Measurements from ENCODE around the gene PLXNB3.

The PLXNB3 gene

DNA sequence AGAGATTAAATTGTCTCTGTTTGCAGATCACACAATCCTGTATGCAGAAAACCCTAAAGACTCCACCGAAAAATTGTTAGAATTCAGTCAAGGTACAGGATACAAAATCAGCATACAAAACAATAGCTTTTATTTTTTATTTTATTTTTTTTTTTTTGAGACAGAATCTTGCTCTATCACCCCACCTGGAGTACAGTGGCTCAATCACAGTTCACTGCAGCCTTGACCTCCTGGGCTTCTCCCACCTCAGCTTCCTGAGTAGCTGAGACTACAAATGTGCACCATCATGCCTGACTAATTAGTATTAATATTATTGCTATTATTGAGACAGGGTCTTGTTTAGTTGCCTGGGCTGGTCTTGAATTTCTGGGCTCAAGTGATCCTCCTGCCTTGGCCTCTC is 8.9 kb upstream of the PLXNB3 start:
- DNase-seq (ENCODE audit: low read depth), result no peak

GRCh38 chrX:153761863-153762262 is 2.2 kb upstream of the PLXNB3 start:
- DNase-seq (ENCODE audit: low read depth), result no peak

DNA sequence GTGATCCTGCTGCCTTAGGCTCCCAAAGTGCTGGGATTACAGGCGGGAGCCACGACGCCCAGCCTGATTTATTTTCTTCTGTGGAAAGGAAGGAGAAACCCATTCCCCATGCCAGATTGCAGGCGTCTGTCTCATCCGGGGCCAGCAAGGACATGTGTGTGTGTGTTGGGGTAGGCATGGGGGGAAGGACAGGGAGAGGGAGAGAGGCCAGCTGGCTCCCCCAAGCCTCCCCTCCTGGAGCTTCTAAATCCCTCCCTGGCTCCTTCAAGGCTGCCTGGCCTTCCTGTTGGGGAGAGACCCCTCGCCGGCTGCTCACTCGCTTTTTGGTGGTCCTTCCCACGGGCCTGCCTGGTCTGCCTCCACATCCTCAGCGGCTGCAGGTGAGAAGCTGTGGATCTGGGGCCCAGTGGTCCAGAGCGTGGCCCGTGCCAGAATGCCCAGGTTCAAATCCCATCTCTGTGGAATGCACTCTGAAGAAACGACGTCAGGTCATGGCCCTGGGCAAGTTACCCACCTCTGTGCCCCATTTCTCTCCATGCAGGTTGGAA is 1.3 kb upstream of the PLXNB3 start:
- no peak for DNase-seq (ENCODE audit: low read depth)

DNA sequence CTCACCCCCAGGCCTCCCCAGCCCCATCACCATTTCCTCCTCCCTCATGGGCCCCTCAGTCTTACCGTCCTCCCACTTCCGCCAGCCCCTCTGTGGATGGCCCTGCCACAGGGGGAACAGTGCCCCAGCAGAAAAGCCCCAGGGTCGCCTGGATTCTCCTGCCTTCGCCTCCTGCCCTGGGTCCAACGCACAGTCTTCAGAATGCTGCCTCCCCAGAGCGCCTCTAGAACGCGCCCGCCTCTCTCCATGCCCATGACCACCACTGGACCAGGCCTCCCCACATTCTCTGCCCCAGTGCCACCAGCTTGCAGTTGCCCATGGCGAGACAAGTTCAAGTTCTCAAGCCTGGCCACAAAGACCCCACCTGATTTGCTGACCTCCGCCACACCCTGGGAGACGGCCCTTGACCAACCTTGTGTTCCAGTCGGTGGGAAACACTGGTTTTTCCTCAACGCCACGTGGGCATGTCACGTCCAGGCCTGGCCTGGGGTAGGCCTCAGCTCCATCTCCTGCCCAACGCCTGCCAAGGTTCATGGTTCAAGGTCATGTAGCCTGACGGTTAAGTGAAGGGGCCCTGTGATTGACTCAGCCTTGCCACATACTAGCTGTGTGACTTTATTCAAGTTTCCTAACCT is 634 bp upstream of the PLXNB3 start:
- no peak for DNase-seq (ENCODE audit: low read depth)

DNA sequence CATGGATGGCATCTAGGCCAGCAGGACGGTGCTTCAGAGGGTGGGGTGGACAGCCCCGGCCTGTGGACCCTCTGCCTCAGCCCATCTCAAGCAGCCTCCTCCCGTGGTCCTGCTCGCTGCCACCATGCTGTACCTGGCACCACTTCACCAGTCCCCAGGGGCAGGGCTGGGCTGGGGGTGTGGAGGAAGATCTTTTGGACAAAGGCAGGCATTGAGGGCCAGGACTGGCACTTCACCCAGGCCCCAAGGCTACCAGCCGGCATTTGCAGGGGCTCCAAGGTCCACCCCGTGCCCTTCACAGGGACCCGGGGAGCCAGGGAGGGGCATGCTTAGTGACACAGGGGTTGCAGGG is 713 bp downstream of the PLXNB3 start:
- DNase-seq (ENCODE audit: low read depth), result no peak

DNA sequence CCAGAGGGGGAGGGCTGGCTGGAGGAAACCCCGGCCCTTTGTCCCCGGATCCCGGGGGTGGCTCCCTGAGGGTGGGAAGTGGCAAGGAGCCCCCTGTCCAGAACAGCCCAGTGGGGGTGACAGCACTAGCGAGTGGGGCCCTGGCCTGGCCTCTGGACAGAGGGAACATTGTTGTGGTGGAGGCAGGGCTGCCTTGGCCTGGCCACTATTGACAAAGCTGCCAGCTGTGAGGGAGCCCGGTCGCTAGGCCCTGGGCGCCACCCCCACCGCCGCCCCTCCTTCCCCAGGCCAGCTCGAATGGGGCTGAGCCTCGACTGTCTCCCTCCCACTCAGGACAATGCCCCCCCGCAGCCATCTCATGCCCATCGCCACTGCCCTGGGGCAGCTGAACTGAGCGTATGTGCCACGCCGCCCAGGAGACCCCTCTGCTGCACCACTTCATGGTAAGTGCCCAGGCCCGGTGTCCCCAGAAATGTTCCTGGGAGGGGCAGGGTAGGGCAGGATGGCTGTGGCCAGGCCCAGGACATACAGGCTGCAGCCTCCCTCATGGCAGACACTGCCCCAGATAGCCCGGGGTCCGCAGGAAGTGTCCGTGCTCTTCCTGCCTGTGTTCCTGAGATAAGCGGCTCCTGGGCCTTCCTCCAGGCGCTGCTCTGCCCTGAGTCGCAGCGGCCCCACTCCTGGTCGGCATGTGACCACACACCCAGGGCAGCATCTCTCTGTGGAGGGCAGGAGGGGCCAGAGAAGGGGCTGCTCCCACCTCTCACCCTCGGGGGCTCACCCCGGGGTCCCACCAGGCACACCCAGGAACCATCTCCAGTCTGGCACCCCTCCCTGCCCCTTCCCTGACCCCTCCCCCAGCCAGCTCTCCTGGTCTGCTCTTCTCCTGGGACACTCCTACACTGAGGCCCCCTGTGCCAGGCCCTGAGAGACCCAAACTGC is 1.4 kb downstream of the PLXNB3 start:
- DNase-seq (ENCODE audit: low read depth), result no peak

- no peak for DNase-seq (ENCODE audit: low read depth)
Measured at GRCh38 chrX:153766098-153766817, 2.2 kb downstream of the PLXNB3 start.

DNA sequence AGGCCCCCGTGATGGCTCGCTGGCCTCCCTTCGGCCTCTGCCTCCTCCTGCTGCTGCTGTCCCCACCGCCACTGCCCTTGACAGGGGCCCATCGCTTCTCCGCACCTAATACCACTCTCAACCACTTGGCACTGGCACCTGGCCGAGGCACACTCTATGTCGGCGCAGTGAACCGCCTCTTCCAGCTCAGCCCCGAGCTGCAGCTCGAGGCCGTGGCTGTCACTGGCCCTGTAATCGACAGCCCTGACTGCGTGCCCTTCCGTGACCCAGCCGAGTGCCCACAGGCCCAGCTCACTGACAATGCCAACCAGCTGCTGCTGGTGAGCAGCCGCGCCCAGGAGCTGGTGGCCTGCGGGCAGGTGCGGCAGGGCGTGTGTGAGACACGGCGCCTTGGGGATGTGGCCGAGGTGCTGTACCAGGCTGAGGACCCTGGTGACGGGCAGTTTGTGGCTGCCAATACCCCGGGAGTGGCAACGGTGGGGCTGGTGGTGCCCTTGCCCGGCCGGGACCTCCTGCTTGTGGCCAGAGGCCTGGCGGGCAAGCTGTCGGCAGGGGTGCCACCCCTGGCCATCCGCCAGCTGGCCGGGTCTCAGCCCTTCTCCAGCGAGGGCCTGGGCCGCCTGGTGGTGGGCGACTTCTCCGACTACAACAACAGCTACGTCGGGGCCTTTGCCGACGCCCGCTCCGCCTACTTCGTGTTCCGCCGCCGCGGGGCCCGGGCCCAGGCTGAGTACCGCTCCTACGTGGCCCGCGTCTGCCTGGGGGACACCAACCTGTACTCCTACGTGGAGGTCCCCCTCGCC is 3.0 kb downstream of the PLXNB3 start:
- no peak for DNase-seq (ENCODE audit: low read depth)

DNA sequence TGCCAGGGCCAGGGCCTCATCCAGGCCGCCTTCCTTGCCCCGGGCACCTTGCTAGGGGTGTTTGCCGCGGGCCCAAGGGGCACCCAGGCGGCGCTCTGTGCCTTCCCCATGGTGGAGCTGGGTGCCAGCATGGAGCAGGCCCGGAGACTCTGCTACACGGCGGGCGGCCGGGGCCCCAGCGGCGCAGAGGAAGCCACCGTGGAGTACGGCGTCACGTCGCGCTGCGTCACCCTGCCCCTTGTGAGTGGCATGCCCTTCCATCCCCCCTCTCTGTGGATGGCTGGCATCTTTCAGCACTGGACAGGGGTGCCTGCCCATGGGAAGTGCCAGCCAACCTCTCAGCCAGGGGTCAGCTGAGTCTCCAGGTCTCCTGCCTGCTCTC is 3.6 kb downstream of the PLXNB3 start:
- no peak for DNase-seq (ENCODE audit: low read depth)

GRCh38 chrX:153768311-153769157 is 4.5 kb downstream of the PLXNB3 start:
- no peak for DNase-seq (ENCODE audit: low read depth)

DNA sequence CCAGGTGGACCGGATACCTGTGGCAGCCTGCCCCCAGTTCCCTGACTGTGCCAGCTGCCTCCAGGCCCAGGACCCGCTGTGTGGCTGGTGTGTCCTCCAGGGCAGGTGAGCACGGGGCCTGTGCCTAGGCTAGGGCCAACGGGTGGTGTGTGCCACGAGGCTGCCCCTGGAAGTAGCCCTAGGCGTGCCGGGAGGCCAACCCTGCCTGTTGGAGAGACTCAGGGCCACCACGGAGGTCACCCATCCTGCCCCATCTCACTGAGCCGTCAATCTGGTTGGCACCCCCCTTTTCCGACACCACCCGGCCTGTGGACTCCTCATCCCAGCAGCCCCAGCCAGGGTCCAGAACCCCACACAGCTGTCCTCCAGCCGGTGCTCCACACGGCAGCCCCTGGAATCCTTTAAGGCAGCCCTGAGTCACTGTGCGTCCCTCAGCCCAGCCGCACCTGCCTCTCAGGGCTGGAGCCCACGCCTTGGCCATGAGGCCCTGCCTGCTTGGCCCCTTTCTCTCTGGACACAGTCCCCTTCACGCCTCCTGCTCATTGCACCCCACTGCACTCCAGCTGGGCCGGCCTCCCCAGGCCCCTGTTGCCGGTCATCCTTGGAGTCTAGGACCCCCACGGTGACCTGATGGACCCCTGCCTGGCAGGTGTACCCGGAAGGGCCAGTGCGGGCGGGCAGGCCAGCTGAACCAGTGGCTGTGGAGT is 5.3 kb downstream of the PLXNB3 start:
- no peak for DNase-seq (ENCODE audit: low read depth)

GRCh38 chrX:153769865-153770600 is 6.0 kb downstream of the PLXNB3 start:
- no peak for DNase-seq (ENCODE audit: low read depth)

- DNase-seq (ENCODE audit: low read depth), result no peak
Measured at GRCh38 chrX:153770601-153771414, 6.8 kb downstream of the PLXNB3 start.

- DNase-seq (ENCODE audit: low read depth), result no peak
Measured at GRCh38 chrX:153771415-153772315, 7.6 kb downstream of the PLXNB3 start.

DNA sequence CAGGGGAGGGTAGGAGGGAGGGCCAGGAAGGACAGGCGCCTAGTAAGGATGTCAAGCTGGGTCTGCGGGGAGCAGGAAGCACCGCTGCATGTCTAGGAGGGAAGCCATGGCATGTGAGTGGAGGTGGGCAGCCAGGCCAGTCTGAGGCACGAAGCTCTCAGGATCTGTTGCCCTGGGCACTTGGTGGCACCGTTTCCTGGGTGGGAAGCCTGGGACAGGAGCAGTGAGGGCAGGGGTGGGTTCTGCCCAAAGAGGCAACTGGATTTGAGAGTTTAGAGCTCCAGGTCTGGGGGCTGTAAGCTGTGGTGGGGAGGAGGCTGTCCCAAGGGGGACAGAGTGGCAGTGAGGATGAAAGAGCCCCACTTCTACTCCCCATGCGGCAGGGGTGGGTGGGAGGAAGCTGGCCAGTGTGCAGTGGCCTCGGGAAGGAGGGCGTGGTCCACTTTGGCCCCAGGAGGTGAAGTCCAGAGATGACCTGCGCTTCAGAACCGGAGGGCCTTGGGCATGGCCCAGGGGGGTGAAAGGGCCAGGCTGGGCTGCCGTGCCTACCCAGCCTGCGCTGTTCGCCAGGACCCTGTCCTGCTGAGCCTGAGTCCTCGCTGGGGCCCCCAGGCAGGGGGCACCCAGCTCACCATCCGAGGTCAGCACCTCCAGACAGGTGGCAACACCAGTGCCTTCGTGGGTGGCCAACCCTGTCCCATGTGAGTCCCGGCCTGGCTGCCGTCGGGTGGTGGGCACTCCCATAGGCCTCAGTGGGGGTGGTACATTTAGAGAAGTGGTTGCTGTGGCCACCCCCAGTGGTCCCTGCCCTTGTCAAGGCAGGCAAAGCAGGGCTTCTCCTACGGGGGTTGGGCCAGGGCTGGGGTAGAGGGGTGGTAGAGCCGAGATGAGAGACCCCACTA is 8.5 kb downstream of the PLXNB3 start:
- no peak for DNase-seq (ENCODE audit: low read depth)

GRCh38 chrX:153773218-153773611 is 9.2 kb downstream of the PLXNB3 start:
- DNase-seq (ENCODE audit: low read depth), result no peak
